Measurements from ENCODE around the gene FTO.

The FTO gene

DNA sequence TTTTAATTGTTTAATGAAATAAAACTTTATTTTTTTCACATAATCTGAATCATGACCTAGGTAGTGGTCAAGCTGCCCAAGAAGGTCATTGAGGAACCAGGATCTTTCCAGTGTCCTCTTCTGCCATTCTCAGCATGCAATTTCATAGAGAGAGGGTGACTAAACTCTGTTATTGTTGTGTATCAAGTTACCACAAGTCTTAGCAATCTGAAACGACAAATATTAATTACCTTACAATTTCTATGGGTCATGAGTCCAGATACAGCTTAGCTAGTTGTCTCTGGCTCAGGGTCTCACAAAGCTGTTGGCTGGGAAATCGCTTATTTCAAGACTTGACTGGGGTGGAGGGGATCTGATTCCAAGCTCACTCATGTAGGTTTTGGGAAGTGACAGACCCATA is 37.6 kb downstream of the FTO start:
- peaks cover 2 to 6% of the 10 kb centered on the region in 2 experiments for H3K4me1 ChIP-seq (ENCODE audit: control insufficient read depth in 1 of 2, insufficient read depth in 1 of 2, low read depth in 1 of 2, low read length in 1 of 2)
- H3K36me3 ChIP-seq = no peaks in the 10 kb centered on the region
- no peak overlapping the region for H3K27ac ChIP-seq
- H3K4me3 ChIP-seq (ENCODE audit: low read depth in 1 of 2, low read length in 1 of 2) = no peak overlapping the region
- TF ChIP-seq, protein P1, sequence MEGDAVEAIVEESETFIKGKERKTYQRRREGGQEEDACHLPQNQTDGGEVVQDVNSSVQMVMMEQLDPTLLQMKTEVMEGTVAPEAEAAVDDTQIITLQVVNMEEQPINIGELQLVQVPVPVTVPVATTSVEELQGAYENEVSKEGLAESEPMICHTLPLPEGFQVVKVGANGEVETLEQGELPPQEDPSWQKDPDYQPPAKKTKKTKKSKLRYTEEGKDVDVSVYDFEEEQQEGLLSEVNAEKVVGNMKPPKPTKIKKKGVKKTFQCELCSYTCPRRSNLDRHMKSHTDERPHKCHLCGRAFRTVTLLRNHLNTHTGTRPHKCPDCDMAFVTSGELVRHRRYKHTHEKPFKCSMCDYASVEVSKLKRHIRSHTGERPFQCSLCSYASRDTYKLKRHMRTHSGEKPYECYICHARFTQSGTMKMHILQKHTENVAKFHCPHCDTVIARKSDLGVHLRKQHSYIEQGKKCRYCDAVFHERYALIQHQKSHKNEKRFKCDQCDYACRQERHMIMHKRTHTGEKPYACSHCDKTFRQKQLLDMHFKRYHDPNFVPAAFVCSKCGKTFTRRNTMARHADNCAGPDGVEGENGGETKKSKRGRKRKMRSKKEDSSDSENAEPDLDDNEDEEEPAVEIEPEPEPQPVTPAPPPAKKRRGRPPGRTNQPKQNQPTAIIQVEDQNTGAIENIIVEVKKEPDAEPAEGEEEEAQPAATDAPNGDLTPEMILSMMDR (IDR thresholded peaks at IDR 0.05) = no peak
- no peaks in the 10 kb centered on the region for H3K9me3 ChIP-seq
- no peaks in the 10 kb centered on the region for H3K27me3 ChIP-seq

GRCh38 chr16:53743149-53743566 is 39.2 kb downstream of the FTO start:
- peaks cover 2 to 6% of the 10 kb centered on the region in 2 experiments for H3K4me1 ChIP-seq (ENCODE audit: control insufficient read depth in 1 of 2, insufficient read depth in 1 of 2, low read depth in 1 of 2, low read length in 1 of 2)
- TF ChIP-seq, protein P1 (IDR thresholded peaks at IDR 0.05) = no peak
- H3K9me3 ChIP-seq = no peaks in the 10 kb centered on the region
- no peak overlapping the region for H3K27ac ChIP-seq
- no peaks in the 10 kb centered on the region for H3K36me3 ChIP-seq
- no peaks in the 10 kb centered on the region for H3K27me3 ChIP-seq
- no peak overlapping the region for H3K4me3 ChIP-seq (ENCODE audit: low read depth in 1 of 2, low read length in 1 of 2)

DNA sequence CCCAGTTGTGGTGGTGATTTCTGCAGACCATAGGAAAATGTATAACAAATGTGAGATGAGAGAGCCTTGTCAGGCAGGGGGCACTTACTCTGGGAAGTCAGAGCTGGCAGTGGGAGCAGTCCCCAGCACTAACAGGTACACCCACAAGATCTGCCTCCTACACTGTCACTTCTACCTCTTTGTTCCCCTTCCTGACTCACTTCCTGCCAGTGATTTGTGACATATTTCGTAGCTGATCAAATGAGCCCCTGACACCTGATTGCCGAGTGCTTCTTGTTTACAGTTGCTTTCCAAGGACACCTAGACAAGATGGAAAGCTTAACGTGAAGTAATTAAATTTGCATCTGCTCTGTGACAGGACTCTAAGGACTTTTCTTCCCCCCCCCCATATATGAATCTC is 40.5 kb downstream of the FTO start:
- H3K27me3 ChIP-seq = no peaks in the 10 kb centered on the region
- H3K9me3 ChIP-seq = no peaks in the 10 kb centered on the region
- H3K4me1 ChIP-seq (ENCODE audit: control insufficient read depth in 1 of 2, insufficient read depth in 1 of 2, low read depth in 1 of 2, low read length in 1 of 2) = peaks cover 2 to 6% of the 10 kb centered on the region in 2 experiments
- H3K36me3 ChIP-seq = no peaks in the 10 kb centered on the region
- H3K27ac ChIP-seq = no peak overlapping the region
- TF ChIP-seq, protein P1 (IDR thresholded peaks at IDR 0.05) = no peak
- H3K4me3 ChIP-seq (ENCODE audit: low read depth in 1 of 2, low read length in 1 of 2) = no peak overlapping the region

GRCh38 chr16:53745086-53745485 is 41.1 kb downstream of the FTO start:
- Histone ChIP-seq H3K4me3 (ENCODE audit: low read depth in 1 of 2, low read length in 1 of 2) (no peak overlapping the region), H3K9me3 (no peaks in the 10 kb centered on the region), H3K36me3 (no peaks in the 10 kb centered on the region), H3K27me3 (no peaks in the 10 kb centered on the region), H3K4me1 (ENCODE audit: control insufficient read depth in 1 of 2, insufficient read depth in 1 of 2, low read depth in 1 of 2, low read length in 1 of 2) (peaks cover 2 to 6% of the 10 kb centered on the region in 2 experiments), H3K27ac (no peak overlapping the region)
- TF ChIP-seq, protein P1 (IDR thresholded peaks at IDR 0.05) = no peak

DNA sequence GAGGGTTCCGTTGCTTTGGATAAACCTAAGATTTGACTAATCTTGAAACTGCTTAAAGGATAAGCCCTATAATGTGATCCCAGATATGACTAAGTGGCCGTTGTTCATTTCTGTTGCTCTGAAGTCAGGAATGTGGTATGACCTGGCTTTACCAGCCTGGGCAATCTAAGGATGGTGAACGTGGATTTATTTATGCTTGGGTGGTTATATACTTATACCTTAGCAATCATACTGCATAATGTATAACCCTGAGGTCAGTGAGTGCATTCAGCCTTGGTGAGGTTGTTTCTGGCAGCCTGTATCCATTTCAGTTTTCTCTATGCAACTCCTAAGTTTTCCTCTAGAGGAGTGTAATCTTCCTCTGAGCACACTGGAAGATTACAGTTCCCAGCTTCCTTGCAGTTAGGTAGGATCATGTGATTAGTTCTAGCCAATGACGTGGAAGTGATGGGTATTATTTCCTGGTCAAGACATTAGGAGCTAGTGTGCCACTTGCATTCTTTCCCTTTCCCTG is 41.9 kb downstream of the FTO start:
- H3K4me3 ChIP-seq (ENCODE audit: low read depth in 1 of 2, low read length in 1 of 2) = no peak overlapping the region
- no peaks in the 10 kb centered on the region for H3K36me3 ChIP-seq
- peaks cover 2 to 6% of the 10 kb centered on the region in 2 experiments for H3K4me1 ChIP-seq (ENCODE audit: control insufficient read depth in 1 of 2, insufficient read depth in 1 of 2, low read depth in 1 of 2, low read length in 1 of 2)
- no peak overlapping the region for H3K27ac ChIP-seq
- H3K27me3 ChIP-seq = no peaks in the 10 kb centered on the region
- TF ChIP-seq, protein P1 (IDR thresholded peaks at IDR 0.05) = no peak
- no peaks in the 10 kb centered on the region for H3K9me3 ChIP-seq

DNA sequence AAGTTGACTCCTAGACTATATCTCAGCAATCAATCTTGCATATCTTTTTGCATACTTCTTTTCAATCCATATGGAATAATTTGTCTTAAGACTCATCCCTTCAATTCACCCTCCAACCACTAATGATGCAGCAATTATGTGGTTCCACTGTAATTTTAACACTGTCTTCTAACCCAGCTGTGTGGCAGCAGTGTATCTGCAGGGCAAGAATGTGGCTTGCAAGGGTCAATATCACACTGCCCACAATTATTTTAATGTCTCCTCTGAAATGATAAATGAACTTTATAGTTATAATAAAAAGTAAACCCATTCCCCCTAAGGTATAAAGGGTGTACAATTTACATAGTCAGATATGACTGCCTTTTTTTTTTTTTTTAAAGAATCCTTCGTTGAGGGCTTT is 48.6 kb downstream of the FTO start:
- H3K9me3 ChIP-seq = no peaks in the 10 kb centered on the region
- no peaks in the 10 kb centered on the region for H3K4me1 ChIP-seq (ENCODE audit: control insufficient read depth in 1 of 2, insufficient read depth in 1 of 2, low read depth in 1 of 2, low read length in 1 of 2)
- H3K27me3 ChIP-seq = no peaks in the 10 kb centered on the region
- H3K36me3 ChIP-seq = no peaks in the 10 kb centered on the region
- no peak overlapping the region for H3K4me3 ChIP-seq (ENCODE audit: low read depth in 1 of 2, low read length in 1 of 2)
- H3K27ac ChIP-seq = no peak overlapping the region
- TF ChIP-seq, protein P1 (IDR thresholded peaks at IDR 0.05) = no peak

Measured in neutrophil (primary cell).